ENCODE measurements around the gene CCDC85C. TPM values are rescaled to one million over a fixed set of nuclear protein-coding genes. Genes with fewer than 3 reads are reported as not detected.

The CCDC85C gene
- total and polyA plus RNA-seq, 2 of the 4 experiments (the other 2 are of a cell fraction) = 16.0 to 19.0 TPM

DNA sequence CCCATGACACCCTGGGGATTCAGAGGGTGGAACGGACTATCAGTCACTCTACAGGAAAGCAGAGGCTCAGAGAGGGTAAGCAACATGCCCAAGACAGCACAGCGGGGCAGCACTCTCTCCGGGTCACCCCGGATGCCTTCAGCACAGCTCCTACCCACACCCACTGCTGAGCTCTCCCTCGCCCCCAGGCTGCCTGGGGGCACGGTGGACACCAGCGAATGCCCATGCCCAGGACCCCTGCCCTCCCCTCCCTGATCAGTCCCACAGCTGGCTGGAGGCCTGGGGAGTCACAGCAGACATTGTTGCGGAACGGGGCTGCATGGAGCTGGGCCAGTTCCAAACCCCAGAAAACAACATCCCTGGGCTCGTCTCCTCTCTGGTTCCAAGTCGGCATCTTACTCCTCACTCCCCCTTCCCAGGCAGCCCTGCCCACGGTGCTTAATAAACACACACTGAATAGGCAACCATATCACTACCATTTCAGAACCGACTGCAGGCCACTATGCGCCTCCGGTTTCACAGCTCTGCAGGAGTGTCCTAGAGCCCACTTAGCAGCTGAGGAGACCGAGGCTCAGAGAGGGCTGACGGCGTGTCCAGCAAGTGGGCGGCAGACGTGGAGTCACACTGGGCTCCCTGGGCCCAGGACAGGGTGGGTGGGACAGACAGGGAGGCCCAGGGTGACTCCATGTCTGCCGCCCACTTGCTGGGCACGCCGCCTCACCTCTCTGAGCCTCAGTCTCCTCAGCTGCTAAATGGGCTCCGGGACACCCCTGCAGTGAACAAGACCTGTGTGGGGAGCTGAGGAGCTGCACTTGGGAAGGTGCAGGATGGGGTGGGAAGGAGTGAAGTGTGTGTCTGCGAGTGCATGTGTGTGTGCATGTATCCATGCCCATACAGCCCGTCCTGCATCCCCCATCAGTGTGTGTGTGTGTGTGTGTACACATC, 27.0 kb downstream of the CCDC85C start:
- H2BK5ac ChIP-seq (ENCODE audit: low read depth, low read length, poor library complexity, severe bottlenecking) = peak overlapping the region; percentile 67
- H3K18ac ChIP-seq (ENCODE audit: low read depth, low read length) = no peak overlapping the region
- intact Hi-C loops (cut with micrococcal nuclease) (no loop called here), dilution Hi-C loops (cut with HindIII; ENCODE audit: low sequenced_read_pairs, unreplicated experiment) (no loop called here), in situ Hi-C loops (cut with MboI; ENCODE audit: low sequenced_read_pairs) (no loop called here)
- H3K36me3 ChIP-seq (ENCODE audit: control insufficient read depth, insufficient read depth, low read length) = no peaks in the 10 kb centered on the region
- H2BK15ac ChIP-seq (ENCODE audit: low read depth, low read length) = peak overlapping the region; percentile 64; the same call in 1 of the 3 replicates
- peak overlapping the region; percentile 50; the same call in 1 of the 2 replicates for H3K14ac ChIP-seq (replicated peaks; ENCODE audit: low read depth, low read length)
- H3K4ac ChIP-seq (ENCODE audit: low read depth, low read length) = peak overlapping the region; percentile 96
- peak overlapping the region; percentile 23 to 45; a peak in 2 of 4 replicates for H4K8ac ChIP-seq (ENCODE audit: low read depth in 2 of 2, low read length in 2 of 2)
- peak overlapping the region; percentile 96 for H2AK5ac ChIP-seq (ENCODE audit: low read depth, low read length)
- peak overlapping the region; percentile 4 for H3K27ac ChIP-seq (ENCODE audit: insufficient read depth, low read length)
- H3K27me3 ChIP-seq (ENCODE audit: control insufficient read depth, insufficient read depth, low read length) = no peaks in the 10 kb centered on the region
- H4K91ac ChIP-seq (ENCODE audit: insufficient read depth, low read depth, low read length) = peak overlapping the region; percentile 92
- peaks cover 55% of the 10 kb centered on the region for H3K9me1 ChIP-seq (ENCODE audit: insufficient read depth, low read length)
- peak overlapping the region; percentile 0 for H2AFZ ChIP-seq (replicated peaks; ENCODE audit: low read length, poor library complexity)
- H2AK9ac ChIP-seq (replicated peaks; ENCODE audit: low read depth, low read length, poor library complexity) = peak overlapping the region; percentile 73
- TF ChIP-seq NFE2L2 (IDR thresholded peaks at IDR 0.05; ENCODE audit: low read depth, low read length) (no peak), POLR2A (IDR thresholded peaks at IDR 0.05; ENCODE audit: low read depth, low read length) (no peak), FOS (IDR thresholded peaks at IDR 0.05; ENCODE audit: low read depth, low read length) (no peak)
- H2BK20ac ChIP-seq (ENCODE audit: low read depth, low read length) = peak overlapping the region; percentile 76
- peak overlapping the region; percentile 97 for H2BK120ac ChIP-seq (ENCODE audit: low read depth, low read length)
- no TSS peak for BruUV-seq (replicated peaks)
- no peak overlapping the region for H3K4me3 ChIP-seq (ENCODE audit: insufficient read depth, low read depth, low read length)
- H3K23ac ChIP-seq (ENCODE audit: low read depth, low read length) = peak overlapping the region; percentile 61; the same call in 1 of the 2 replicates
- no peak overlapping the region for H4K5ac ChIP-seq (ENCODE audit: low read depth, low read length)
- DNase-seq (no peak), ATAC-seq (ENCODE audit: low read depth) (no peak)
- H3K9ac ChIP-seq (ENCODE audit: low read depth, low read length) = no peak overlapping the region
- H3K4me2 ChIP-seq (ENCODE audit: low read depth, low read length) = no peak overlapping the region; the same call in 1 of the 2 replicates
- H3K56ac ChIP-seq (ENCODE audit: extremely low read depth, insufficient read depth, low read length) = no peak overlapping the region
- peaks cover 78% of the 10 kb centered on the region for H3K4me1 ChIP-seq (ENCODE audit: control insufficient read depth, insufficient read depth, low read length)
- H3K9me3 ChIP-seq (ENCODE audit: control insufficient read depth, insufficient read depth, low read length) = no peaks in the 10 kb centered on the region
- peaks cover 27% of the 10 kb centered on the region for H4K20me1 ChIP-seq (ENCODE audit: insufficient read depth, low read length)
- 63% methylated on average over 8 of the region's 26 CpGs; no CpG with 5 or more reads in 1 of the 2 experiments for WGBS, 2 experiments (ENCODE audit: extremely low coverage in 2 of 2, insufficient read length in 1 of 2)
- POLR2A ChIA-PET (ENCODE audit: unreplicated experiment) = no interaction called here
- peaks cover 50 to 100% of the 10 kb centered on the region in 2 experiments for H3K79me1 ChIP-seq (ENCODE audit: low read depth in 1 of 2, low read length in 2 of 2)
- CTCF ChIA-PET = interaction anchor here (1.6 kb wide), 1 partner anchor 28 kb away, joined by 3 read pairs; the partner anchor contains the start of gene CCDC85C
